Islet precursor cell (in vitro differentiated cells): ENCODE measurements around the gene GANC.
"Not testable (repeated sequence)": the region's sequence is repeated elsewhere in the genome, so short reads cannot be mapped to it uniquely, and the experiment has no call there.

Experiments
- DNase-seq: peaks from one replicate; pipeline ENCODE4 v3.0.0-alpha.2; 2018

Gene GANC

DNA sequence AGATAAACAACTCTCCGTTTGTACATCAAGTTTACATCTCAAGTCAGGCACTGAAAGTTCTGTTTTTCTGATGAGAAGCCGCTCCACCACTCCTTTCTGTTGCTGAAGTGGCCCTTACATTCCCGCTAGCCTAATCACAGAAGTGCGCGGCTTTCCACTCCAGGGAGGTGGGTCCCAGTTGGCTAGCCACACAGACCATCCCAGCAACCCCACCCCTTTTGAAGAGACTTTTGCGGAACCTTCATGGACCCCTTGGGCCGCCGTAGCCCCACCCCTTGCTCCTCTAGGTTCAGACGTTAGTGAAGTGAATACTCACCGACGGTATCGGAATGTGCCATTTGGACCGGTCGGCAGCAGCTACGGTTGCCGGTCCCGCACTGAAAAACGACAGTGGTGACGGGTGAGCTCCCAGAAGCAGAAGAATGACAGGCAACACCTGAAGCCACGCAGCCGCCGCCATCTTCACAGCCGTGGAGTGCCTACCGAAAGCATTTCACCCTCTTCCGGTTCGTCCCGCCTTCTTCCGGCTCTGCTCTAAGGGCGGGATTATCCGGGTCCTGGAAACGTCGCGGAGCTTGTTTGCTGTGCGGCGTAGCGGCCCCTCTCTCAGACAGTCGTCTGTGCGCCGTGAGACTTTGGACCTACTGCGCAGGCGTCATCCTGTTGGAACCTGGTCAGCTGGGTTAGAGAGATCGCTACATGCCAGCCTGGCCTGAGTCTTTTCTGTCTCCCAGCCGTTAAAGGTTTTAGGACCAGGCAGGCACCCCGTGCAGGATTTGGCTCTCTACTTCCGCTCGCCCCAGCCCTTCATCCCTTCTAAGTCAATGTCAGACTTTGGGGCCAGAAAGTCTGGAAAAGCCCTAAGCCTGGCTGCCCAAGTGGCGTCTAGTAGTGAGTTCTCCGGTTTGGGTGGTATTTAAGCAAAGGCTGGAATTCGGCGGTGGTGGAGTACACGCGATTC, at the start of gene GANC, which contains the start of gene TMEM87A:
TSS of gene GANC (plus strand) at position 263 of the 961 bp plus-strand sequence. CDS start 1,281 bp downstream, outside the sequence.
TSS of gene TMEM87A (minus strand) at position 495 of the 961 bp plus-strand sequence. CDS start at position 460, 35 bp downstream.
- DNase-seq, result peak; percentile 99

DNA sequence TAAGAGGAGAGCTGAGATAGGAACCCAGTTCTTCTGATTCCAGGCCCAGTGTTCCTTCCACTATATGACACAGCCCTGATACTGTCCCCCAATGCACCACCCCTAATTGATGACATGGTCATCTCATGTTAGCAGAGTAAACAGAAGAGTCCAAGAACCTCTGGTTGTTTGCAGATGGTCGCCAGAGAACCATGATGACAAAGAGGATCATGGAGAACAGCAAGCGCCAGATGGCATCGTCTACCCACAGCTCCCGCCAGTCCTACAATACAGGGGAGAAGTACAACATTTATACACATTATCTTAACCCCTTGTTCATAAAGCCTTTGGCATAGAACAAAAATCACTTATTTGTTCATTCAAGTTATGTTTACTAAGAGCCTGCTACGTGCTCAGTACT, 46.4 kb upstream of the GANC start:
- DNase-seq, result no peak

GRCh38 chr15:42228036-42228435, 45.0 kb upstream of the GANC start:
- DNase-seq, result no peak

- not testable (repeated sequence) for DNase-seq
Observed at GRCh38 chr15:42228981-42229380, 44.0 kb upstream of the GANC start.

DNA sequence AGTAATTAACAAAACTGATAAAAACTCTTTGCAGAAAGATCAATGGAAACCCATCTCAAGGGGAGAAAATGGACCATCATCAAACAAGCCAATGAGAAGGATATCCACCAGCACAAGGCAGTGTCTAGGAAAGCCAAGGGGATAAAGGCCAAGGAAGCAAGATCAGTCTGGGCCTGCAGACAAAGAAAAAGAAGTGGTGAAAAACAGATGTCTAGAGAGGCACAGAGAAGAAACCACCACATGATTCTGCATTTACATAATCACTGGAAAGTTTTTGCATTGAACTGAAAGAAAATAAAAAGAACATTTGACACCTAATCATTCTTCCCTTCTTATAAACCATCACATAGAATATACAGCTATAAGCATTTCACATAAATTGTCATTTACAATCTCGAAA, 41.9 kb upstream of the GANC start:
- no peak for DNase-seq

GRCh38 chr15:42232606-42233005, 40.4 kb upstream of the GANC start:
- DNase-seq, result no peak

- no peak for DNase-seq
Observed at GRCh38 chr15:42233107-42233506, 39.9 kb upstream of the GANC start.

DNA sequence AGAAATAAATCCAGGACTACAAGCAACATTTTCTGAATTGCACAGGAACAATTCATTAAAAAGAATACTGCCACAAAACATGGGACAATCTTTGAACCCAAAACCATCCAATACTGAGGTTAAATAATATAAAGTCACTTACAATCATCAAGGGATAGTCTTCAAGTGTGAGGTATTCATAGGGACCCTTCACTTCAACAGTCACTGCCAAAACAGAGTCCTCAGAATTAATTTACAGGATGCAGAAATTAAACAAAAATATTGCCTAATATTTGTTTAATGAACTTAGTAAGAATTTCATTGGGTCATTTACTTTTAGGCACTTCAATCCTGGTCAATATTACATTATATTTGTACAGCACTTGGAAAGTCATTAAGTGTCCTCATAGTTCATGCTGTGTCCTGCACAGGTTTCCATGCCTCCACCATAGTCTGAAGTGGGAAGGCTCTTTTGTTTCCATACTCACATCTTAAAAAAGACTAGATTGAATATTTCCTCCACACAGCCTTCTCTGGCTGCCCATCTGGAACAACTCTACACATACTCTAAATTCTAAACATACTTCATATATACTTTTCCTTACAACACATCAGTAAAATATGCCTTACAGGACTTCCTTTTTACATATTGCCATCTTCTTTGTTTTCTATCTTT, 33.3 kb upstream of the GANC start:
- no peak for DNase-seq

DNA sequence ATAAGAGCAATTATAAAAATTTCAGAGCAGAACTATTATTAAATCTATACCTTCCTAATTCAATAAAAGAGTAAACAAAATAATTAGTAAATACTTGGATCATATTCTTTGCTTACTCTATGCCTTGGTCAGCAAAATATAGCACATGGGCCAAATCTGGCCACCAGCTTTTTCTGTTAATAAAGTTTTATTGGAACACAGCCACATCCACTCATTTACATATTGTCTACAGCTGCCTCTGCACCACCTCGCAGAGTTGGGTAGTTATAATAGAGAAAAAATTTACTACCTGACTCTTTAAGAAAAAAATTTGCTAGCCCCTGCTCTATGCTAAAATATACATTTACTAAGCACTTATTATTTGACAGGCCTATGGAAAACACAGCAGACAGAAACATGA, 32.2 kb upstream of the GANC start:
- no peak for DNase-seq

- DNase-seq, result no peak
Observed at GRCh38 chr15:42253300-42253699, 19.7 kb upstream of the GANC start.

DNA sequence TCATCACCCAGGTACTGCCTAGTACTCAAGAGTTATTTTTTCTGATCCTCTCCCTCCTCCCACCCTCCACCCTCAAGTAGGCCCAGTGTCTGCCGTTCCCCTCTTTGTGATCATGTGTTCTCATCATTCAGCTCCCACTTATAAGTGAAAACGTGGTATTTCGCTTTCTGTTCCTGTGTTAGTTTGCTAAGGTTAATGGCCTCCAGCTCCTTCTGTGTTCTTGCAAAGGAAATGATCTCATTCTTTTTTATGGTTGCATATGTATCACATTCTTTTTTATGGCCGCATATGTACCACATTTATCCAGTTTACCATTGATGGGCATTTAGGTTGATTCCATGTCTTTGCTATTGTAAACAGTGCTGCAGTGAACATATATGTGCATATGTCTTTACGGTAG, 8.2 kb upstream of the GANC start:
- DNase-seq, result no peak

DNA sequence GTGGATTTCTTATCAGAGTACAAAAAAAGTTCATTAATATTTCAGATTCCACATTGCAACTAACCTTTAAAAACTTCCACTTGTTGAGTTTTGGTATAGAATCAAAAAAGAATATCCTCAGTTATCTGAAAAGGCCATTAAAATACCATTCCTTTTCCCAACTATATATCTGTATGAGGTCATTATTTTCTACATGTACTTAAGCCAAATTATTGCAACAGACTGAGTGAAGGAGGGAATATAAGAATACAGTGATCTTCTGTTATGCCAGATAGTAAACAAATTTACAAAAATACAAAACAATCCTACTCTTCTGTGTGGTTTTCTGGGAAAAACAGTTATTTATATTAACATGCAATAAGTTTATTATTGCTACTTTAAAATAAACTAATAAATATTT, 5.7 kb upstream of the GANC start:
- no peak for DNase-seq

- no peak for DNase-seq
Observed at GRCh38 chr15:42270551-42270950, 2.5 kb upstream of the GANC start.

DNA sequence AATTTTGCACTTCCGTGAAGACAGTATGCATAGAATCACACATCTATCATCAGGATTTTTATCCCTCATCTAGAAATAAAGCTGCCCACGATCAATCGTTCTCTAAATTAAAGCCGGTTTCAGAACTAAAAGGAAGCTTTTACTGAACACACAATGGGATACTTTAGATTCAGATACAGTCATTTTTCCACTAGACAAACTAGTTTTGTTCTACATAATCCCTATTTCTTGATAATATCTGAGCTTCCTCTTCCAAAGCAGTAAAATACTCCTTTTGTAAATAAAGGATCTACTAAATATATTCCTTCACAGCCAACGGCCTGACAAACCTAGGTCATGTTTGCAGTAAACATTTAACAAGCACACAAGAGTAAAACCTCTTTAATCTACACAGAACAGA, 2.0 kb upstream of the GANC start:
- no peak for DNase-seq

- peak; percentile 71 for DNase-seq
Observed at GRCh38 chr15:42273900-42274701, 1.1 kb downstream of the GANC start.

GRCh38 chr15:42274702-42274989, 1.6 kb downstream of the GANC start:
- no peak for DNase-seq

DNA sequence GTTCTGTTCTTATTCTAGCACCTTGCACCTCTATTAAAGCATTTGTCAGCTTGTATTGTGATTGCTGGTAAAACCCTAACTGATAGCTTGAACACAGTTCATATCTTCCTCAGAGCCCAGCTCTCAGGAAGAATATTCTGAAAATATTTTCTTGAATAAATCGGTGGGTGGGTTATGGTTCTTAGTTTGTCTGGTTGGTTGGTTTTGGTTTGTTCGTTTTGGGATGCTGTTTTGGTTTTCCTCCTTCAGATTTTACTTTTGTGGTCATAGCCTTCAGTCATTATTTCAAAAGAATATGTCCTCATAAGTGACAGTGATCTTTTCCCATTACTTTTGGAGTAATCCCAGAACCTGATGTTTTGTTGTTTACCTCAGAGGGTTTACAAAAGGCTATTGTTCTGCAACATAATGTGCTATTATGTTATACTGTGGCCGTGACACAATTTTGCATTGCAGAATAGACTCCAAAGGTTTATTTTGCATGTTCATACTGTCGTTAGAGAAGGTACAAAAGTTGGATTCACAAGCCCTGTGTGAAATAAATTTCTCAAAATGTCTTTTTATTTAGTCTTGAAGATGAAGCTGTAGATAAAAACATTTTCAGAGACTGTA, 2.9 kb downstream of the GANC start:
- DNase-seq, result no peak

- no peak for DNase-seq
Observed at GRCh38 chr15:42276762-42277161, 3.8 kb downstream of the GANC start.

DNA sequence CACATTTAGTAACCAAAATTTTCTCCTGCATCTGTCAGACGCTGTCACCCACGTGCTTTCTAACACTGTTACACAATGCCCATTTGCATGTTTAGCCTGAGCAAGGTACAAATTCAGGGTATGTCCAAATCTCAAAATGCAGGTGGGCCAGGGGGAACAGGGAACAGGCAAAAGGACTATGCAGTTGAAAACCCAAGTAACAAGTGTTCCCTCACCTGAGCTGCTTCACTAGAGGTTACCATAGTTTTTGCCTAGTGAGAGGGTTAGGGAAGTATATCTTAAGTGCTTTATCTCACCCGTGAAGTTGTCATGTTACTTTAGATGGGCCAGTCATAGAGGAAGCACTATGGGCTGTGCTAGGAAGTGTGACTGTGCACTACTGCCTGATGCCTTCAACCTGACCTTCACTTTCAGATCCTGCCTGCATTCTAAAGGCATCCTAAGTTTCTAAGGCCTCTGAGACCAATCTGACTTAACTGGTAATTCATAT, 6.3 kb downstream of the GANC start:
- DNase-seq, result no peak

DNA sequence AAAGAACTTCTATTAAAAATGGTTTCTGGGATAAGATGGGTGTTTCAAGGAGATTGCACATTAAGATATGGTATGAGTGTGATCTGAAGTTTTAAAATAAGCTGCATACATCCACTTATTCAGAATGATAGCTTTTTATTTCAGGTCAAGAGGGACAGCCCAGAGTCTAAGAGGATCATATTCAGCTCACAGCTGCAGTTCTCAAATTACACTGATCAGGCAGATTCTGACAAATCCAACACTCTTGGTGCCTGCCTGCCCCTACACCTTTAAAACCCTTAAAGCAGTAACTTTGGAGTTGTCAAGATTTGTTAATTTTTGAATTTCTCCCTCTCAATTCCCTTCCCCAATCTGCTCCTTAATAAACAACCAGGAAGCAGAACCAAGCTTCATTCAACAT, 9.3 kb downstream of the GANC start:
- no peak for DNase-seq

GRCh38 chr15:42282926-42283325, 9.9 kb downstream of the GANC start:
- DNase-seq, result no peak

- no peak for DNase-seq
Observed at GRCh38 chr15:42283671-42284070, 10.7 kb downstream of the GANC start.

DNA sequence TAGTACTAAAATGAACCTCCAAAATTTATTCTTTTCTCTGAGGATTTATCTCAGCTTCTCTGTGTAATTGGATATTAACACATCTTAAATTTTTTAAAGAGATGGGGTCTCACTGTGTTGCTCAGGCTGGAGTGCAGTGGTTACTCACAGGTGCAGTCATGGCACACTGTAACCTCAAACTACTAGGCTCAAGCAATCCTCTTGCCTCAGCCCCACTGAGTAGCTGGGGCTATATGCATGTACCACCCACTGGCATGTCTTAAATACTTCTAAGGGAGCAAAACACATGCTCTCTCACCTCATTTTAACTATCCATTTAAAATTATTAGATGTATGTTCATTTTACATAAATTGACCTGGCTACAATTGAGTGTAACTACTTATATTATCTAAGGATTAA, 11.6 kb downstream of the GANC start:
- no peak for DNase-seq
